Peyer's patch (tissue), 4 donors: ENCODE results near the gene ABCA10. TPM values are rescaled to one million over a fixed set of nuclear protein-coding genes. Genes with fewer than 3 reads are reported as not detected.

Source experiments
- DNase-seq, 3 donors: peaks; one replicate each; pipeline ENCODE4 v3.0.0-alpha.2; 2017 to 2019
- H3K27ac ChIP-seq, 4 donors: fragments of 200-600 bp; sonication (generic); one replicate each; pipeline ENCODE4 v1.5.1; 2016 to 2019
- H3K27me3 ChIP-seq, 2 donors: fragments of 200-600 bp; sonication (generic); one replicate each; pipeline ENCODE4 v1.5.1; 2019
- H3K36me3 ChIP-seq, 3 donors: fragments of 200-600 bp; sonication (generic); one replicate each; pipeline ENCODE4 v1.5.1; 2016 to 2019
- H3K4me1 ChIP-seq, 4 donors: fragments of 200-600 bp; sonication (generic); one replicate each; pipeline ENCODE4 v1.5.1; 2016 to 2019
- H3K4me3 ChIP-seq, 4 donors: fragments of 200-600 bp; sonication (generic); 1 replicate in 3 of 4; 2 replicates in 1 of 4; pipeline ENCODE4 v1.5.1; 2016 to 2019; ENCODE audit warnings: mild to moderate bottlenecking in 1 of 4
- H3K9me3 ChIP-seq, 4 donors: fragments of 200-600 bp; sonication (generic); one replicate each; pipeline ENCODE4 v1.5.1; 2016 to 2019; ENCODE audit warnings: mild to moderate bottlenecking in 1 of 4
- POLR2A ChIP-seq, 2 donors: fragments of 450-650 bp; IDR thresholded peaks; one replicate each; pipeline ENCODE4 v1.5.1; 2017; ENCODE audit warnings: antibody characterized with exemption in 2 of 2, mild to moderate bottlenecking in 2 of 2, moderate library complexity in 2 of 2
- total RNA-seq, 4 donors: library from RNA; depleted of rRNA; stranded (reverse); fragments of >200 nt; gene quantifications; one replicate each; pipeline ENCODE4 v1.1.0, GENCODE V29; 2016
- TF ChIP-seq, protein P1 (sequence below), 6 experiments: fragments of 450-650 bp in 4 of 6; fragments of 200-600 bp in 2 of 6; sonication (generic) in 1 of 6; IDR thresholded peaks; one replicate each; pipeline ENCODE4 v1.5.1; 2017 to 2019; ENCODE audit warnings: antibody characterized with exemption in 6 of 6, mild to moderate bottlenecking in 3 of 6, moderate library complexity in 1 of 6

Gene ABCA10
- total RNA-seq, 4 donors from 2014 or later, result 16.6 to 19.4 (median 17.6) TPM

DNA sequence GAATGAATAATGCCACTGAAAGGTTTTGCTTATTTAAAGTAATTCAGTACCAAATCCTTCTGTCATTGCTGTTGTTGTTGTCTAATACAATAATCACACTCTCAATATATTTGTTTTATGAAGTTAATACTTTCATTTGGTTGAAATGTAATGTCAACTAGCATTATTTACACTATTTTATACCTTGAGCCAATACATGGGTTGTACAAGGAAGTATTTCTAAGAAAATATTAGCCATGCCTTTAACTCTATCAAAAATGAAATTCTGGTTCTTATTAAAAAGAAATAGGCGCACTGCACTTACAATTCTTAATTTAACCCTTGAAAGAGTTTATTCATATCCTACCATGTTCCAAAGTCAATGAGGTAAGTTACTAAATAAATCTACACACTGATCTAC, 17.6 kb upstream of the ABCA10 start:
- Histone ChIP-seq H3K36me3 (peaks cover 0 to 28% (median 0%) of the 10 kb centered on the region in 3 donors), H3K27ac (no peak overlapping the region), H3K4me1 (no peaks in the 10 kb centered on the region), H3K4me3 (no peak overlapping the region), H3K27me3 (no peaks in the 10 kb centered on the region), H3K9me3 (no peaks in the 10 kb centered on the region)
- TF ChIP-seq, protein P1, sequence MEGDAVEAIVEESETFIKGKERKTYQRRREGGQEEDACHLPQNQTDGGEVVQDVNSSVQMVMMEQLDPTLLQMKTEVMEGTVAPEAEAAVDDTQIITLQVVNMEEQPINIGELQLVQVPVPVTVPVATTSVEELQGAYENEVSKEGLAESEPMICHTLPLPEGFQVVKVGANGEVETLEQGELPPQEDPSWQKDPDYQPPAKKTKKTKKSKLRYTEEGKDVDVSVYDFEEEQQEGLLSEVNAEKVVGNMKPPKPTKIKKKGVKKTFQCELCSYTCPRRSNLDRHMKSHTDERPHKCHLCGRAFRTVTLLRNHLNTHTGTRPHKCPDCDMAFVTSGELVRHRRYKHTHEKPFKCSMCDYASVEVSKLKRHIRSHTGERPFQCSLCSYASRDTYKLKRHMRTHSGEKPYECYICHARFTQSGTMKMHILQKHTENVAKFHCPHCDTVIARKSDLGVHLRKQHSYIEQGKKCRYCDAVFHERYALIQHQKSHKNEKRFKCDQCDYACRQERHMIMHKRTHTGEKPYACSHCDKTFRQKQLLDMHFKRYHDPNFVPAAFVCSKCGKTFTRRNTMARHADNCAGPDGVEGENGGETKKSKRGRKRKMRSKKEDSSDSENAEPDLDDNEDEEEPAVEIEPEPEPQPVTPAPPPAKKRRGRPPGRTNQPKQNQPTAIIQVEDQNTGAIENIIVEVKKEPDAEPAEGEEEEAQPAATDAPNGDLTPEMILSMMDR (IDR thresholded peaks at IDR 0.05), result no peak
- TF ChIP-seq POLR2A (IDR thresholded peaks at IDR 0.05), result no peak
- no peak for DNase-seq

DNA sequence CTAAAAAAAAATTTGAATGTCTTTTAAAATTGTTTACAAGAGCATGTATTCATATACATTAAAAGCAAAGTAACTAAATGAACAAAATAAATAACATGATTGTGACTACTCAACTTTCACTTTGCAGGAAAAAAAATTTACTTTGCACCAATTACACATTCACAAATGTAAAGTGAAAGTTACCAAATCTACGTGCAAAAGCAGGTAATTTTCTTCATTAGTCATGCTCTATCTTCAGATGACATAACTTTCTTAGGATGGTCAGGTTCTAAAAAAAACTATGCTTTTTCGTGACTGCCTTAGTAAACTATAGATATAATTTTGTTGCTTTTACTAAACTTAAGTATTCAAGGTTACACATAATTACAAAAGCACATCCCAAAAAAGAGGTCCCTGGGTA, 17.0 kb upstream of the ABCA10 start:
- peaks cover 0 to 24% (median 0%) of the 10 kb centered on the region in 3 donors for H3K36me3 ChIP-seq
- no peaks in the 10 kb centered on the region for H3K9me3 ChIP-seq
- no peak overlapping the region for H3K27ac ChIP-seq
- H3K27me3 ChIP-seq, result no peaks in the 10 kb centered on the region
- H3K4me1 ChIP-seq, result no peaks in the 10 kb centered on the region
- DNase-seq, result no peak
- H3K4me3 ChIP-seq, result no peak overlapping the region
- no peak for TF ChIP-seq POLR2A (IDR thresholded peaks at IDR 0.05)
- TF ChIP-seq, protein P1 (IDR thresholded peaks at IDR 0.05), result no peak

DNA sequence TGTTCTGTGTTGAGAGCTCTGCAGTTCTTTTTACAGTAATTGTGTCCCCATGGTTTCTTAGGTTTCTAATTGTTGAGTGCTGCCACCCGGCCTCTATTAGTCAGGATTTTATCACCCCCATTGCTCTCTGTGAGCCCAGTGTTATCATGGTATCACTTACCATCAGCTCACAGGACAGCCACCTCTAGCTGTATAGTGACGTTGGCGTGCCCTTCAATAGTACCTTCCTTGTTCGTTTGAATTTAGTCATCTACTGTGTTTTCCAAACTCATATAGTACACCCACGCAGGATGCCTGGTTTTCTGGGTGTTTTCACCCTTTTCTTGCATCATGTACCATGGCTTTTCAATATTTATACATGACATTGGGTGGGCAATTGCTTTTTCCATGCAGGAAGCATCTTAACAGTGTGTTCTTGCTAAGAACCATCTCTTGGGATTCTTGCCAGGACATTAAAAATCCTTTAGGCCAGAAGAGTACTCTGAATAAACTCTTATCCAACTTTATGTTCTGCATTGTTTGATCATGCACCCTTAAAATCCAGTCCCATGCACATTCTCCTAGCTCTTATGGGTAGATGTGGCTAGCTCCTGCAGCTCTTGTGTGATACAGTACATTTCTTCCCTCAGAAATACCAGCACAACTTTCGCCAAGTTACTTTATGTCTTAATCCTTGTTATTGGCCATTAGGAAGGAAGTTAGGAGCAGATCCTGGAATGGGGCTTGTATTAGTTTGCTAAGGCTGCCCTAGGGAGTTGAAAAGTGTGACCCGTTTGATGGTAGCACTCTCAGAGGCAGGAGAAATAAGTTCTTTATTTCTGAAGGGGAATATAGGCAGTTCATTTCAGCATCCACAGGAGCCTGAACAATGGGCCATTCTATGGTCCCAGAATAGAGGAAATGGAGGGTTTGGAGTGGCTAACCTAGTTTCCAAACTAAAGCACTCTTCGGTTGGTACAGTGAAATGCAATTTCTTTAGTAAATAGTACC, 11.3 kb upstream of the ABCA10 start:
- DNase-seq, result no peak
- H3K4me1 ChIP-seq, result no peaks in the 10 kb centered on the region
- H3K27me3 ChIP-seq, result no peaks in the 10 kb centered on the region
- peaks cover 0 to 30% (median 0%) of the 10 kb centered on the region in 3 donors for H3K36me3 ChIP-seq
- no peak overlapping the region for H3K27ac ChIP-seq
- no peak overlapping the region for H3K4me3 ChIP-seq
- H3K9me3 ChIP-seq, result no peaks in the 10 kb centered on the region
- TF ChIP-seq, protein P1 (IDR thresholded peaks at IDR 0.05), result no peak

DNA sequence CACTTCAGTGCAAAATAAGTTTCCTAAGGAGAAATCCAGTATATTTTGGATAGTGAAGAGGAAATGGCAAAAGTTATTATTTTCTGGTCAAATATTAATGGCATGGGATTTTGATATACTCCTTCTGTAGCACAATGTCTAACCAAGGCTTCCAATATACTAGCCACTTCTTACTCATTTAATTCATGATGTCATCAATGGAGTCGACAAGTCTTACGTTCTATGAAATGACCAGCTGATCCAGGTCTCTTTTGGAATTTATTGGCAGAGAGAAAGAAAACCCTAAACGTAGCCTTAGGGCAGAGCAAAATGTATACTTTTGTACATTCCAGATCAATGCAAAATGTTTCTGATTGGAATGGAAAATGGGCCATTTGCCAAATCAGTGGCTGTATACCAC, 8.3 kb upstream of the ABCA10 start:
- no peak for DNase-seq
- Histone ChIP-seq H3K9me3 (no peaks in the 10 kb centered on the region), H3K36me3 (peaks cover 0 to 17% (median 0%) of the 10 kb centered on the region in 3 donors), H3K27me3 (no peaks in the 10 kb centered on the region), H3K4me1 (no peaks in the 10 kb centered on the region), H3K27ac (no peak overlapping the region), H3K4me3 (no peak overlapping the region)
- no peak for TF ChIP-seq POLR2A (IDR thresholded peaks at IDR 0.05)
- TF ChIP-seq, protein P1 (IDR thresholded peaks at IDR 0.05), result no peak

DNA sequence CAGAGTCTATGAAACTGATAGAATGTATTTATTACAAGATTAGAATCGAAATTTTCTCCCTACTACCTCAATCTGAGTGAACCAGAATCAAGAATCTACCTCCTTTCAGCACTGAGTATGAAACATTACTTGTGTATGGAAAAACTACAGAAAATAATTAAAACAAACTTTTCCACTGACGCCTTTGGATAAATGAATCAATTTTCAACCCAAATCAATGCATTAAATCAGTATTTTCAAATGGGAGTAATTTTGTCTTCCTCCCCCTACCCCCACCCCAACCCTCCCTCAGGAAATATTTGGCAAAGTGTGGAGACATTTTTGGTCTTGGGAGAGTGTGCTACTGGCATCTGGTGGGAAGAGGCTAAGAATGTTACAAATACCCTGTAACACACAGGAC, 7.8 kb upstream of the ABCA10 start:
- no peaks in the 10 kb centered on the region for H3K27me3 ChIP-seq
- H3K9me3 ChIP-seq, result no peaks in the 10 kb centered on the region
- DNase-seq, result no peak
- H3K36me3 ChIP-seq, result peaks cover 0 to 14% (median 0%) of the 10 kb centered on the region in 3 donors
- H3K27ac ChIP-seq, result no peak overlapping the region
- TF ChIP-seq, protein P1 (IDR thresholded peaks at IDR 0.05), result no peak
- no peak for TF ChIP-seq POLR2A (IDR thresholded peaks at IDR 0.05)
- no peaks in the 10 kb centered on the region for H3K4me1 ChIP-seq
- no peak overlapping the region for H3K4me3 ChIP-seq
